Activated naive CD8-positive, alpha-beta T cell treated with anti-CD3 and anti-CD28 coated beads, Interleukin-2, amount 50 U/mL, for 24 hours (primary cell): ENCODE measurements around the gene RTP3.
A peak's percentile ranks its signal among the peaks of the same experiment; 100 is the strongest.
"Not testable (repeated sequence)": the region's sequence is repeated elsewhere in the genome, so short reads cannot be mapped to it uniquely, and the experiment has no call there.

Experiments
- ATAC-seq: fragments of 150-1000 bp; cut with Tn5 transposase; one replicate; pipeline ENCODE4 v1.10.0; 2021
- DNase-seq: peaks from one replicate; pipeline ENCODE4 v3.0.0; 2021
- H3K27ac Mint-ChIP-seq: one replicate; pipeline ENCODE4 v1.8.0; 2021; ENCODE audit warnings: mild to moderate bottlenecking, mixed read lengths
- H3K27me3 Mint-ChIP-seq: one replicate; pipeline ENCODE4 v1.8.0; 2021; ENCODE audit warnings: mixed read lengths
- H3K36me3 Mint-ChIP-seq: one replicate; pipeline ENCODE4 v1.8.0; 2021; ENCODE audit warnings: low read depth, mixed read lengths
- H3K4me1 Mint-ChIP-seq: one replicate; pipeline ENCODE4 v1.8.0; 2021; ENCODE audit warnings: mixed read lengths
- H3K4me3 Mint-ChIP-seq: one replicate; pipeline ENCODE4 v1.8.0; 2021; ENCODE audit warnings: mild to moderate bottlenecking, moderate library complexity, mixed read lengths
- H3K9me3 Mint-ChIP-seq: one replicate; pipeline ENCODE4 v1.8.0; 2021; ENCODE audit warnings: mixed read lengths

The RTP3 gene

DNA sequence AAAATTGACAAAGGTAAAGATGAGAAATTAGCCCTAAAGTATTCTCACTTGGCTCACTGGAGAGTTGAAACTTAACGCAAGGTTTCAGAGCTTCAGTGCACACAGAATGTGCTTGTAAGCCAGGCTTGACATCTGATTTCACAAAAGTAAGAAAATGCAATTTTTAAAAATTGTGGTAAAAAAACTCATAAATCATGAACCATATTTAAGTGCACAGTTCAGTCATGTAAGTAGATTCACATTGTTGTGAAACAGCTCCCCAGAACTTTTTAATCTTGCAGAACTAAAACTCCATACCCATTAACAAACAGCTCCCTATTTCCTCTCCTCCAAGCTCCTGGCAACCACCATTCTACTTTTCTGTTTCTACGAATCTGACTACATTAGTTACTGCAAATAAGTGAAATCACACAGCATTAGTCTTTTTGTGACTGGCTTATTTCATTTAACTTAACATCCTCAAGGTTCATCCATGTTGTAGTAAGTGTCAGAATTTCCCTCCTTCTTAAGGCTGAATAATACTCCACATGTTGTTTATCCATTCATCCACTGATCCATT is 14.5 kb downstream of the RTP3 start:
- H3K36me3 Mint-ChIP-seq = no peaks in the 10 kb centered on the region
- no peaks in the 10 kb centered on the region for H3K27me3 Mint-ChIP-seq
- H3K27ac Mint-ChIP-seq = no peak overlapping the region
- H3K4me3 Mint-ChIP-seq = no peak overlapping the region
- ATAC-seq (no peak), DNase-seq (no peak)
- no peaks in the 10 kb centered on the region for H3K9me3 Mint-ChIP-seq
- peaks cover 7% of the 10 kb centered on the region for H3K4me1 Mint-ChIP-seq

DNA sequence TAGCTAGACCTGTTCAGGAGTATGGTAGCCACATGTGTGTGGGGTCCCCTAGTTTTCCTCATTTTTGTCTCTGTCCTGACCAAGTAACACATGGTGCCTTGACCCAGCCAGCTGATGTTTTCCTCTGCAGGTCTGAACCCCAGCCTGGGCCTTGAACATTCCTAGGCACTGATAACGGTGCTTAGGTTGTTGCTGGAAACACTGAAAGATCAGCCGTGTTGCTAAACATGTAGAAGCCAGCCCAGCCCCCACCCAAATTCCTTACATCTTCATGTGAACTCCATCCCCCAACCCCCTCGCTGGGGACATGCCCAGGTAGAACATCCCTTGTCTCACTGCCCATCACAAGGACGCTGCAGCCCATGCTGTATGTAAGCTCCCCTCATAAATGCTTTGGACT is 18.7 kb downstream of the RTP3 start:
- Mint-ChIP-seq H3K4me3 (no peak overlapping the region), H3K27me3 (no peaks in the 10 kb centered on the region), H3K4me1 (peaks cover 7% of the 10 kb centered on the region), H3K27ac (no peak overlapping the region), H3K36me3 (no peaks in the 10 kb centered on the region), H3K9me3 (no peaks in the 10 kb centered on the region)
- DNase-seq (no peak), ATAC-seq (no peak)

DNA sequence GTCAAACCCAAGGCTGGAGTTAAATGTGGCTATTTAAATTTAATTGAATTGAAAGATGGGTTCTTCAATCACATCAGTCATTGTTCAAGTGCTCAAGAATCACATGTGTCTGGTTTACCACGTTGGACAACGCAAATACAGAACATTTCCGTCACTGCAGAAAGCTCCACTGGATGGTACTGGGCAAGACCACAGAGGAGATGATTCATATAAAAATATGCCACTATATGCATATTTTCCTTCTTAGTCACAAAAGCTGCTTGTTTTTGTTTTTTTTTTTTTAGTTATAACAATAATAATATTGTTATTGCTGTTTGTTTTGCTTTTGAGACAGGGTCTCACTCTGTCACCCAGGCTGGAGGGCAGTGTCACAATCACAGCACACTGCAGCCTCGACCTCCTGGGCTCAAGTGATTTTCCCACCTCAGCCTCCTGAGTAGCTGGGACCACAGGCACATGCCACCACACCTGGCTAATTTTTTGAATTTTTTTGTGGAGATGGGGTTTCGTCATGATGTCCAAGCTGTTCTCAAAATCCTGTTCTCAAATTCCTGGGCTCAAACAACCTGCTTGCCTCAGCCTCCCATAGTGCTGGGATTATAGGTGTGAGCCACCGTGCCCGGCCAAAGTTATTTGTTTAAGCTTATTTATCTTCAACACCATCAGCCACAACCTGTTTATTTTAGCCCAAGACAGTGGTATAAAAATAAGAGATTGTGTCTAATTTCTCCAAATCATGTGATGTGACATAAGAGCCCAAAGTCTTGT is 19.4 kb downstream of the RTP3 start:
- ATAC-seq = peak; percentile 65
- no peaks in the 10 kb centered on the region for H3K36me3 Mint-ChIP-seq
- H3K9me3 Mint-ChIP-seq = no peaks in the 10 kb centered on the region
- no peak for DNase-seq
- no peak overlapping the region for H3K4me3 Mint-ChIP-seq
- peaks cover 7% of the 10 kb centered on the region for H3K4me1 Mint-ChIP-seq
- no peak overlapping the region for H3K27ac Mint-ChIP-seq
- H3K27me3 Mint-ChIP-seq = no peaks in the 10 kb centered on the region

DNA sequence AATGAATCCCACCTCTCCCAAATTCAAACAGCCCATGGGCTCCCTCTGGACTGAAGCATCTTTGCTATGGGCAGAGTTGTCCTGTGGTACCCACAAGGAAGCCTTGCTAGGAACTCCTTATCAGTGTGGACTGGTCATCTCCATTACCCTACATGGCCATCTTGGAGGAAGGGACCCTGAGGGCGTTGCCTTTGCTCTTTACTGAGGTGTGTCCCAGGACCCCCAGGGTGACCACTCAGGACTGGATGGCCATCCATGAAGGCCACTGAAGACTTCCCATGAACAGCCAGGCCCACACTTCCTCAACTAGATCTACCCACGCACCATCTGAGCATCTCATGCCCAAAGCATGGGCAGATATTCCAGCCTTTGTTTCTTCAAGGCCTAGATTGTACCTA is 20.0 kb downstream of the RTP3 start:
- Mint-ChIP-seq H3K27ac (no peak overlapping the region), H3K4me3 (no peak overlapping the region), H3K4me1 (peaks cover 7% of the 10 kb centered on the region), H3K9me3 (no peaks in the 10 kb centered on the region), H3K36me3 (no peaks in the 10 kb centered on the region), H3K27me3 (no peaks in the 10 kb centered on the region)
- ATAC-seq = no peak
- no peak for DNase-seq

DNA sequence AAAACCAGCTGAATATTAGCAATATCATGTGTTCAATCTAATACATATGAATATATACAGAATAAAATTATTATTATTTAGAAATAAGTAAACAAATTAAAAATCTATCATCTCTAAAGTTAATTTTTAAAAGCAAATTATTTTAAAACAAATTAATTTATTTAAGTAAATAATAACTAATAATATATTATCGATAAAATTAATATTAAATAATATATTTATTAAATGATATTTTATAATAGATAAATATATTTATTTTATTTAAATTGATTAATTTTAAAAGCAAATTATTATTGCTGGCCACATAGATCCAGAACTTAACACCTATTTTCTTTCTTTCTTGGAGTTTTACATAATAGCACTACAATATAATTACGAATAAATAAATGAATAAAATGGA is 22.2 kb downstream of the RTP3 start:
- ATAC-seq (no peak), DNase-seq (no peak)
- Mint-ChIP-seq H3K36me3 (no peaks in the 10 kb centered on the region), H3K9me3 (no peaks in the 10 kb centered on the region), H3K27ac (no peak overlapping the region), H3K4me1 (peaks cover 7% of the 10 kb centered on the region), H3K27me3 (no peaks in the 10 kb centered on the region), H3K4me3 (no peak overlapping the region)

DNA sequence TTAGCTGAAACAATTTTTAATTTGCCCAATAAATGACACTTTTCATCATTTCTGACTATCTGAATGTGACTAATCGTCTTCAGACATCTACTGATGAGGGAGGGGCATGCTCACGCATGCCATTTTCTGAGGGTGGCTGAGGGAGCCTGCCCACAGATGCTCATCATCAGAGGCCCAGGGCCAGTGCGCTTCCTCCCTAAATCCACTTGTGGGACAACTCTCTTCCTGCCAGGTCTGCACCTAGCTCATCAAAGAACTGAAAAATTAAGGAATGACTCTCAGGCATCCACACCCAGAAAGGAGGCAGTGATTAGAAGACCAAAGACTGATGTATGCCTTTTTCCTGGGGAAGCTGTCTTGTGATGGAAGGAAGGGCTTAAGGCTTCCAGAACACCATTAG is 22.8 kb downstream of the RTP3 start:
- H3K4me1 Mint-ChIP-seq = peaks cover 7% of the 10 kb centered on the region
- no peaks in the 10 kb centered on the region for H3K9me3 Mint-ChIP-seq
- ATAC-seq = no peak
- no peaks in the 10 kb centered on the region for H3K27me3 Mint-ChIP-seq
- no peaks in the 10 kb centered on the region for H3K36me3 Mint-ChIP-seq
- no peak overlapping the region for H3K27ac Mint-ChIP-seq
- no peak for DNase-seq
- H3K4me3 Mint-ChIP-seq = no peak overlapping the region

DNA sequence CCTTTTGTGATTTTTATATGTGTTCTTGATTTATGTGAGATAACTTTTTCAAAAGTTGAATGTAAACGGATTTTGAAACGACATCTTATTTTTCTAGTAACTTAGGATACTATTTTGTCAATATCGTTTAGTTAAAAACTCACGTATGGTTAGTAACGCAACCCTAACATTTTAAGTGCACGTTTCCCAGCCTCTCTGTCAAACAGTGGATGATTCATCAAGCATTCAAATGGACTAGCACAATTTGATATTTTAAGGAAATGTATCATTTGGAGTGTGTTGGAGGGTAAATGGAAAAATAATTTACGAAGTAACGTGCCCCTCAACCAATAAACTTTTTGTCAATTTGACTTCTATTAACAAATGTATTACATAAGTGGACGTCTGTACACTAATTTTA is 23.3 kb downstream of the RTP3 start:
- Mint-ChIP-seq H3K27me3 (no peaks in the 10 kb centered on the region), H3K27ac (no peak overlapping the region), H3K9me3 (no peaks in the 10 kb centered on the region), H3K4me1 (peaks cover 7% of the 10 kb centered on the region), H3K36me3 (no peaks in the 10 kb centered on the region), H3K4me3 (no peak overlapping the region)
- ATAC-seq (no peak), DNase-seq (no peak)

DNA sequence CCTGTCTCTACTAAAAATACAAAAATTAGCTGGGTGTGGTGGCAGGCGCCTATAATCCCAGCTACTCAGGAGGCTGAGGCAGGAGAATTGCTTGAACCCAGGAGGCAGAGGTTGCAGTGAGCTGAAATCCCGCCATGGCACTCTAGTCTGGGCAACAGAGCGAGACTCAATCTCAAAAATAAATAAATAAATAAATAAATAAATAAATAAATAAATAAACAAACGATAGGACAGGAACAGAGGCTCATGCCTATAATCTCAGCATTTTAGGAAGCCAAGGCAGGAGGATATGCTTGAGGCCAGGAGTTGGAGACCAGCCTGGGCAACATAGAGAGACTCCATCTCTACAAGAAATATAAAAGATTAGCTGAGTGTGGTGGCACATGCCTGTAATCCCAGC is 24.4 kb downstream of the RTP3 start:
- H3K4me1 Mint-ChIP-seq, H3K4me3 Mint-ChIP-seq, DNase-seq, H3K27me3 Mint-ChIP-seq, H3K36me3 Mint-ChIP-seq, ATAC-seq, H3K9me3 Mint-ChIP-seq, H3K27ac Mint-ChIP-seq: not testable (repeated sequence)

DNA sequence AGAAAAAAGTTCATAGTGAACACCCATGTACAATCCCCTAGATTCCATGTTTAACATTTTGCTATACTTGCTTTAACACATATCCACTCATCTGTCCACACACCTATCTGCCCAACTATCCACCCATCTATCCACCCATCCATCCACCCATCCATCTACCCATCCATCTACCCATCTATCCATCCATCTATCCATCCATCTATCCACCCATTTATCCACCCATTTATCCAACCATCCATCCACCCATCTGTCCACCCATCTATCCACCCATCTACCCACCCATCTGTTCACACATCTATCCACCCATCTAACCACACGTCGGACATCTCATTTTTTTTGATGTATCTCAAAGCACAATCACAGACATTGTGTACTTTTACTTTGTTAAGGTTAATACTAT is 25.8 kb downstream of the RTP3 start:
- H3K27me3 Mint-ChIP-seq = no peaks in the 10 kb centered on the region
- no peak overlapping the region for H3K27ac Mint-ChIP-seq
- H3K9me3 Mint-ChIP-seq = no peaks in the 10 kb centered on the region
- ATAC-seq = no peak
- no peaks in the 10 kb centered on the region for H3K36me3 Mint-ChIP-seq
- DNase-seq = no peak
- no peaks in the 10 kb centered on the region for H3K4me1 Mint-ChIP-seq
- no peak overlapping the region for H3K4me3 Mint-ChIP-seq

DNA sequence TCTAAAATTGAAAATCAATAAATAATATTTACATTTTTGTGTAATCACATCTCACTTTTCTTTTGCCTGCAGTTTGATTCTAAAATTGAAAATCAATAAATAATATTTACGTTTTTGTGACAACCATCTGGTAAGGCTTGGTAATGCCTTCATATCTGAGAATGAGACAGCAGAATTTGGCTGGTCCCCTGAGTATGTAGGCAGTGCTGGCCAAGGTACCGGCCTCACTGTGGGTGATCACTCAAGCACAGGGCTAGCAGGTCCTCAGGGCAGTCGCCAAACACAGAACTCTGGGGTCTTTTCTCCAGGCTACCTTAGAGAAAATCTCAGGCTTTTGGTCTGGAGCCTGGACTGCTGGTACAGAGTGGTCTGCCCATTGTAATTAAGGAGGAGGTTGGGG is 26.2 kb downstream of the RTP3 start:
- Mint-ChIP-seq H3K9me3 (no peaks in the 10 kb centered on the region), H3K27me3 (no peaks in the 10 kb centered on the region), H3K4me3 (no peak overlapping the region), H3K27ac (no peak overlapping the region), H3K36me3 (no peaks in the 10 kb centered on the region), H3K4me1 (no peaks in the 10 kb centered on the region)
- ATAC-seq = no peak
- no peak for DNase-seq

DNA sequence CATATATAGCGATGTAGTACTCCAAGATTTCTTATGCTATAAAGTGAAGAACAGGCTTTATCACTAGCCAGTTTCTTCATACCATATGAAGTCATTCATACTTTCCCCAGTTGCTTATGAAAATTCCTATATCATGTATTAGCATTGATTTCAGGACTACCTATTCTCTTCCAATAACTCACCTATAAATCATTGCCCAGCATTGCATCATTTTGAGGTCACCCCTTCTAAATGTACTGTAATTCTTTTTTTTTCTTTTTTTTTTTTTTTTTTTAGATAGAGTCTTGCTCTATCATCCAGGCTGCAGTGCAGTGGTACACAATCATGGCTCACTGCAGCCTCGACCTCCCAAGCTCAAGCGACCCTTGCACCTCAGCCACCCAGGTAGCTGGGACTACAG is 27.1 kb downstream of the RTP3 start:
- DNase-seq (no peak), ATAC-seq (no peak)
- no peaks in the 10 kb centered on the region for H3K4me1 Mint-ChIP-seq
- no peaks in the 10 kb centered on the region for H3K36me3 Mint-ChIP-seq
- H3K27ac Mint-ChIP-seq = no peak overlapping the region
- no peaks in the 10 kb centered on the region for H3K9me3 Mint-ChIP-seq
- no peak overlapping the region for H3K4me3 Mint-ChIP-seq
- H3K27me3 Mint-ChIP-seq = no peaks in the 10 kb centered on the region

DNA sequence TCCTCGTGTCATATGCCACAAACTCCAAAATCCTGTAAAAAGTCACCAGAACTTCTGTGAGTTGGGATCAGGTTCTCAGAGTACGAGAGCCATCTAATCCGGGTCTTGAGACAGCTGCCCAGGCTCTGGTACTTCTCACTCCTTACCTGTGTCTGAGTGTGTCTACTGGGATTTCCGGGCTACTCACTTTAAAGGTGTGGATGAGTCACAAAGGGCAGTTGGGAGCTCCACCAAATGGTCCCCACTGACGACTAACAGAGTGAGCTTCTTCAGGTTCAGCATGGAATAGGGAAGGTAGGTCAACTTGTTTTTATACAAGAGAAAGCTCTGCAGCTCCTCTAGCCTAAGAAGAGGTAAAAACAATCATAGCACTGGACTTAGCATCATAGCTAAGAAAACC is 29.5 kb downstream of the RTP3 start:
- DNase-seq (no peak), ATAC-seq (no peak)
- Mint-ChIP-seq H3K27me3 (peaks cover 3% of the 10 kb centered on the region), H3K4me1 (peaks cover 5% of the 10 kb centered on the region), H3K27ac (no peak overlapping the region), H3K36me3 (no peaks in the 10 kb centered on the region), H3K9me3 (no peaks in the 10 kb centered on the region), H3K4me3 (no peak overlapping the region)

DNA sequence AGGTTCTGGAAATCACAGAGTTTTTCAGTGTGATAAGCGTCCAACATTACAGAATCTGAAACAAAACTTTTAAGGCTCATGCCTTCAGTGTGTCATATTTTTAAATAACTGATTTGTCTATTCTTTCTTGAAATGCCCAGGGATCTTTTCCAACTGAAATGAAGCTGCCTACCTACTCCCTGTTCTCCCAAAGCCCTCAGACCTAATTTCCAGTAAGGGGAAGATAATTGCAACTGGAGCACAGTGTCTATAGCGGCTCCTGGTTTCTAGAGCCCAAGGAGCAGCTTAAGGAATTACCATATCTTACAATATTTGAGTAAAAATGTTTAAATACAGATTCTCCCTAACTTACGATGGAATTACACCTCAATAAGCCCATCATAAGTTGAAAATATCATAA is 35.3 kb downstream of the RTP3 start:
- no peak overlapping the region for H3K27ac Mint-ChIP-seq
- DNase-seq = no peak
- H3K4me3 Mint-ChIP-seq = no peak overlapping the region
- peaks cover 27% of the 10 kb centered on the region for H3K4me1 Mint-ChIP-seq
- ATAC-seq = no peak
- peaks cover 5% of the 10 kb centered on the region for H3K27me3 Mint-ChIP-seq
- H3K36me3 Mint-ChIP-seq = no peaks in the 10 kb centered on the region
- no peaks in the 10 kb centered on the region for H3K9me3 Mint-ChIP-seq

DNA sequence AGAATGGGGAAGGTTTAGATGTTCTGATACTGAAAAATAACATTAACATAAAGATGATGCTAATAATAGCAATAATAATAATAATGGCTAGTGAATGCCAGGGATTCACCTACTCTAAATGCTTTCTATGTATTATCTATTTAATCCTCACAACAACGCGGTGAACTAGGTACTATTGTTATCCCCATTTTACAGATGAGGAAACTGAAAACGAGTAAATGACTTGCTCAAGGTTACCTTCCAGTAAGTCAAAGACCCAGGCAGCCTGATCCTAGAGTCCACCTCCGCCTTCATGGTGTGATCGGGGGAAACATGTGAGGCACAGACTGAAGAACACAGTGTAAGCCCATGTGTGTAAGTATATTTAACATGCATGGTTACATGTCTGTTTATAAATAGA is 38.0 kb downstream of the RTP3 start:
- Mint-ChIP-seq H3K4me1 (peaks cover 53% of the 10 kb centered on the region), H3K36me3 (no peaks in the 10 kb centered on the region), H3K9me3 (no peaks in the 10 kb centered on the region), H3K27ac (no peak overlapping the region), H3K4me3 (no peak overlapping the region), H3K27me3 (peaks cover 5% of the 10 kb centered on the region)
- no peak for DNase-seq
- no peak for ATAC-seq

DNA sequence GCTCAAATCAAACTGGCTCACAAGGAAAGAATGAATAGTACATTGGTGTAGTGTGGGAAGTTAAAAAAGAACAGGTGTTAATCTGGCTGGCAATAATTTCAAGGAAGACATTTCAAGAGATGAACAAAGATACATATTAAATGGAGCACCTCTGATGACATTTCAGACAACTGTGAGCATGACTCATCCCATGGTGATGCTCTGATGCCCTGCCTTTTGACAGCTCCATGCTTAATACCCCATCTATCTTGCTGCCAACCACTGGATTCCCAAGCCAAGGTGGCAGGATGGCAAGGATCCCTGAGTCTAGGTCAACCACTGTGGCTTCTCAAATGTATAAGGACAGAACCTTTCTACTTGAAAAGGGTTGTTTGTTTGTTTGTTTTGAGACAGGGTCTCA is 39.0 kb downstream of the RTP3 start:
- ATAC-seq = peak; percentile 42
- DNase-seq = no peak
- no peaks in the 10 kb centered on the region for H3K36me3 Mint-ChIP-seq
- no peak overlapping the region for H3K4me3 Mint-ChIP-seq
- H3K4me1 Mint-ChIP-seq = peaks cover 49% of the 10 kb centered on the region
- H3K9me3 Mint-ChIP-seq = no peaks in the 10 kb centered on the region
- H3K27me3 Mint-ChIP-seq = peaks cover 2% of the 10 kb centered on the region
- H3K27ac Mint-ChIP-seq = no peak overlapping the region

DNA sequence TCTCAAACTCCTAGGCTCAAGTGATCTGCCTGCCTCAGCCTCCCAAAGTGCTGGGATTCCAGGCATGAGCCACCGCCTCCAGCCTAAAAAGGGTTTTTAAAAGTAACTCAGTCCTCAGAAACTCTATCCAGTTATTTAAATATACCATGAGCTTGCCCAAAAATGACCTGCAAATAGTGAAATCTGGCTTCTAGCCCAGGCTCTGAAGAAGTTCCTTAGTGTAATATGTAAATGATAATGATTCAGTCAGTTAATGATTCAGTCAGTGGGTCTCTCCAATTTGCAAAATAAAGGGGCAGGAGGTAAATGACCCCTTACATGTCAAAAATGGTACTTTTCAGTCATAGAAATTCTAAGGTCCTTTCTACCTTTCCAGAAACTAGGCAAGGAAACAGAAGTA is 39.5 kb downstream of the RTP3 start:
- Mint-ChIP-seq H3K36me3 (no peaks in the 10 kb centered on the region), H3K9me3 (no peaks in the 10 kb centered on the region), H3K27ac (no peak overlapping the region), H3K4me1 (peaks cover 54% of the 10 kb centered on the region), H3K4me3 (no peak overlapping the region), H3K27me3 (peaks cover 2% of the 10 kb centered on the region)
- DNase-seq (no peak), ATAC-seq (no peak)
